PC-3 (cell line): ENCODE data around the gene ACOXL. TPM values are rescaled to one million over a fixed set of nuclear protein-coding genes. Genes with fewer than 3 reads are reported as not detected.

Experiments
- ATAC-seq: fragments of 200-7000 bp; cut with Tn5 transposase; 2 replicates; pipeline ENCODE4 v1.9.1; 2020; ENCODE audit warnings: mild to moderate bottlenecking, moderate library complexity
- BruUV-seq: library from RNA; stranded (reverse); fragments of 400-500 nt; replicated peaks from 2 replicates; lab custom pipeline; 2021; lab: Mats Ljungman, UMichigan
- CTCF ChIA-PET: fragments of 300-600 bp; sonication (Branson Sonifier 250); formaldehyde crosslinking; loops from one replicate; lab custom pipeline; 2022; ENCODE audit warnings: antibody characterized with exemption; lab: Charles Lee
- POLR2A ChIA-PET: fragments of 300-600 bp; sonication (Branson Sonifier 250); formaldehyde crosslinking; loops from one replicate; lab custom pipeline; 2022; ENCODE audit warnings: antibody characterized with exemption; ENCODE audit not compliant: unreplicated experiment; lab: Charles Lee
- DNase-seq: peaks from one replicate; pipeline ENCODE4 v3.0.0-alpha.2; 2015
- H2AFZ ChIP-seq: fragments of 300-600 bp; sonication (generic); 2 replicates; pipeline ENCODE4 v1.6.0; 2016; ENCODE audit warnings: antibody characterized with exemption, low read length
- H3F3A ChIP-seq: fragments of 300-600 bp; sonication (generic); one replicate; pipeline ENCODE4 v1.6.0; 2017; ENCODE audit warnings: antibody characterized with exemption, low read length, control low read depth, mild to moderate bottlenecking; ENCODE audit not compliant: unreplicated experiment
- H3K27ac ChIP-seq: fragments of 300-600 bp; sonication (generic); 2 replicates; pipeline ENCODE4 v1.5.1; 2016; ENCODE audit warnings: mild to moderate bottlenecking, low read length
- H3K27me3 ChIP-seq: fragments of 300-600 bp; sonication (generic); 2 replicates; pipeline ENCODE4 v1.6.1; 2016; ENCODE audit warnings: low read length, mixed read lengths
- H3K36me3 ChIP-seq: fragments of 300-600 bp; sonication (generic); 2 replicates; pipeline ENCODE4 v1.6.1; 2016; ENCODE audit warnings: low read depth, mixed run types, low read length, mixed read lengths
- H3K4me1 ChIP-seq: fragments of 300-600 bp; sonication (generic); 2 replicates; pipeline ENCODE4 v1.5.1; 2016; ENCODE audit warnings: low read length; ENCODE audit not compliant: insufficient read depth
- H3K4me2 ChIP-seq: fragments of 300-600 bp; sonication (generic); 2 replicates; pipeline ENCODE4 v1.6.0; 2016; ENCODE audit warnings: low read length
- H3K4me3 ChIP-seq: fragments of 300-600 bp; sonication (generic); 2 replicates; pipeline ENCODE4 v1.5.1; 2016; ENCODE audit warnings: mild to moderate bottlenecking, low read length, mixed read lengths
- H3K79me2 ChIP-seq: fragments of 300-600 bp; sonication (generic); 2 replicates; pipeline ENCODE4 v1.6.1; 2017; ENCODE audit warnings: low read length, mixed read lengths
- H3K9ac ChIP-seq: fragments of 300-600 bp; sonication (generic); 2 replicates; pipeline ENCODE4 v1.6.0; 2016; ENCODE audit warnings: mild to moderate bottlenecking, low read length
- H3K9me2 ChIP-seq: fragments of 300-600 bp; sonication (generic); replicated peaks from 2 replicates; pipeline ENCODE4 v1.6.1; 2016; ENCODE audit warnings: mixed run types, low read length, mixed read lengths
- H3K9me3 ChIP-seq: fragments of 300-600 bp; sonication (generic); 2 replicates; pipeline ENCODE4 v1.6.1; 2016; ENCODE audit warnings: low read length, mixed read lengths
- H4K20me1 ChIP-seq: fragments of 300-600 bp; sonication (generic); 2 replicates; pipeline ENCODE4 v1.6.1; 2016; ENCODE audit warnings: low read length, mixed read lengths
- CTCF ChIP-seq: fragments of 300-600 bp; sonication (generic); conservative IDR thresholded peaks from 2 replicates; pipeline ENCODE4 v1.5.1; 2017; ENCODE audit warnings: antibody characterized with exemption, low read depth, mild to moderate bottlenecking, low read length
- EZH2 ChIP-seq: fragments of 300-600 bp; sonication (generic); IDR thresholded peaks from one replicate; pipeline ENCODE4 v1.6.1; 2017; ENCODE audit warnings: antibody characterized with exemption, mild to moderate bottlenecking, low read length; ENCODE audit not compliant: unreplicated experiment
- EZH2phosphoT487 ChIP-seq: fragments of 300-600 bp; sonication (generic); IDR thresholded peaks from 2 replicates; pipeline ENCODE4 v1.6.1; 2018; ENCODE audit warnings: mild to moderate bottlenecking, antibody characterized with exemption, low read length, borderline replicate concordance
- intact Hi-C: fragments of 100-400 bp; cut with micrococcal nuclease; formaldehyde crosslinking; loops from 2 replicates; pipeline ENCODE4 v1.9.0; 2023
- total RNA-seq: library from RNA; depleted of rRNA; stranded (reverse); fragments of >200 nt; gene quantifications from 2 replicates; pipeline ENCODE4 v1.2.3, GENCODE V29; 2014

ACOXL gene
- total RNA-seq, 1 experiment from 2014 or later: 16.3 TPM

GRCh38 chr2:111048856-111049768 lies 316.7 kb downstream of the ACOXL start:
- Histone ChIP-seq H3K36me3 (no peaks in the 10 kb centered on the region), H3K4me1 (no peaks in the 10 kb centered on the region), H3K9me2 (no peaks in the 10 kb centered on the region), H3K4me3 (no peak overlapping the region), H3K79me2 (no peaks in the 10 kb centered on the region), H4K20me1 (no peaks in the 10 kb centered on the region), H2AFZ (no peak overlapping the region), H3K9me3 (no peaks in the 10 kb centered on the region), H3K27ac (no peak overlapping the region), H3K27me3 (no peaks in the 10 kb centered on the region), H3F3A (no peaks in the 10 kb centered on the region), H3K4me2 (no peak overlapping the region), H3K9ac (no peak overlapping the region)
- intact Hi-C loops: no loop called here
- ChIA-PET POLR2A (no interaction called here), CTCF (no interaction called here)
- no TSS peak for BruUV-seq
- no peak for DNase-seq
- TF ChIP-seq EZH2phosphoT487 (no peak), EZH2 (no peak), CTCF (no peak)
- no peak for ATAC-seq

- H3K9me3 ChIP-seq: no peaks in the 10 kb centered on the region
- POLR2A ChIA-PET: no interaction called here
- intact Hi-C loops: no loop called here
- CTCF ChIA-PET: no interaction called here
- no peaks in the 10 kb centered on the region for H3K4me1 ChIP-seq
- no peak for DNase-seq
- H3K36me3 ChIP-seq: no peaks in the 10 kb centered on the region
- no peak for ATAC-seq
- H3K9ac ChIP-seq: no peak overlapping the region
- no peaks in the 10 kb centered on the region for H4K20me1 ChIP-seq
- no TSS peak for BruUV-seq
- H3K27me3 ChIP-seq: no peaks in the 10 kb centered on the region
- TF ChIP-seq EZH2 (no peak), EZH2phosphoT487 (no peak), CTCF (no peak)
- no peak overlapping the region for H2AFZ ChIP-seq
- no peak overlapping the region for H3K27ac ChIP-seq
- no peaks in the 10 kb centered on the region for H3K9me2 ChIP-seq
- no peaks in the 10 kb centered on the region for H3F3A ChIP-seq
- no peak overlapping the region for H3K4me3 ChIP-seq
- no peak overlapping the region for H3K4me2 ChIP-seq
- H3K79me2 ChIP-seq: no peaks in the 10 kb centered on the region
Observed at GRCh38 chr2:111049792-111050640, 317.6 kb downstream of the ACOXL start.
